GM12878 (cell line): ENCODE measurements around the gene AIFM3. TPM values are rescaled to one million over a fixed set of nuclear protein-coding genes. Genes with fewer than 3 reads are reported as not detected.

ENCODE experiments used
- ATAC-seq: fragments of 200-7000 bp; cut with Tn5 transposase; 3 replicates; pipeline ENCODE4 v1.9.1; 2020; ENCODE audit warnings: mild to moderate bottlenecking, moderate library complexity
- BruUV-seq: library from RNA; stranded (reverse); fragments of 400-500 nt; replicated peaks from 2 replicates; lab custom pipeline; 2021; lab: Mats Ljungman, UMichigan
- CTCF ChIA-PET: fragments of 300-600 bp; sonication (Branson Sonifier 250); formaldehyde crosslinking; extraction: SDS; loops from one replicate; lab custom pipeline; 2021; ENCODE audit warnings: inconsistent platforms; lab: Yijun Ruan, JAX
- POLR2A ChIA-PET: fragments of 350-600 bp; formaldehyde crosslinking; extraction: SDS; loops from one replicate; lab custom pipeline; 2021; ENCODE audit warnings: inconsistent platforms; lab: Charles Lee
- RAD21 ChIA-PET: fragments of 300-600 bp; sonication (Branson Sonifier 250); formaldehyde crosslinking; loops from one replicate; lab custom pipeline; 2023; ENCODE audit warnings: antibody characterized with exemption; ENCODE audit not compliant: unreplicated experiment; lab: Charles Lee
- SMC1A ChIA-PET: fragments of 300-600 bp; sonication (Branson Sonifier 250); formaldehyde crosslinking; loops from one replicate; lab custom pipeline; 2023; ENCODE audit not compliant: unreplicated experiment, uncharacterized antibody; lab: Charles Lee
- DNase-seq: peaks from one replicate; pipeline ENCODE4 v3.0.0-alpha.2; 2011; ENCODE audit warnings: low read depth, low spot score
- FAIRE-seq: peaks from 3 replicates; lab custom pipeline; 2011; peaks lifted over from hg19 to GRCh38; lab: Jason Lieb, UNC
- H2AFZ ChIP-seq: 2 replicates; pipeline ENCODE4 v1.6.0; 2011; ENCODE audit warnings: low read depth, low read length, control low read depth; ENCODE audit not compliant: control insufficient read depth
- H3K27ac ChIP-seq: 2 replicates; pipeline ENCODE4 v1.5.1; 2011; ENCODE audit warnings: control low read depth; ENCODE audit not compliant: control insufficient read depth, insufficient read depth
- H3K27me3 ChIP-seq, 2 experiments: replicated peaks in 1 of 2; 2 replicates each; pipeline versions ENCODE4 v1.6.0 to v1.6.1; 2011; ENCODE audit warnings: low read length in 1 of 2; ENCODE audit not compliant: control insufficient read depth in 2 of 2, insufficient read depth in 2 of 2
- H3K36me3 ChIP-seq, 2 experiments: 2 replicates each; pipeline ENCODE4 v1.5.1; 2011; ENCODE audit warnings: low read length in 1 of 2; ENCODE audit not compliant: control insufficient read depth in 2 of 2, insufficient read depth in 2 of 2
- H3K4me1 ChIP-seq: 2 replicates; pipeline ENCODE4 v1.6.1; 2011; ENCODE audit warnings: mild to moderate bottlenecking, low read length, moderate library complexity, mixed read lengths; ENCODE audit not compliant: control insufficient read depth, insufficient read depth
- H3K4me2 ChIP-seq: 2 replicates; pipeline ENCODE4 v1.6.0; 2011; ENCODE audit warnings: control low read depth; ENCODE audit not compliant: control insufficient read depth, insufficient read depth
- H3K4me3 ChIP-seq: fragments of 200-600 bp; sonication (generic); 2 replicates; pipeline ENCODE4 v1.5.1; 2016
- H3K79me2 ChIP-seq: 2 replicates; pipeline ENCODE4 v1.6.0; 2011; ENCODE audit warnings: low read length; ENCODE audit not compliant: control insufficient read depth, insufficient read depth
- H3K9ac ChIP-seq: 2 replicates; pipeline ENCODE4 v1.8.0; 2011; ENCODE audit warnings: low read length, control low read depth, mixed read lengths; ENCODE audit not compliant: control insufficient read depth, insufficient read depth
- H3K9me3 ChIP-seq: replicated peaks from 3 replicates; pipeline ENCODE4 v1.5.1; 2011; ENCODE audit warnings: mild to moderate bottlenecking, low read length; ENCODE audit not compliant: control insufficient read depth, insufficient read depth
- H4K20me1 ChIP-seq: 2 replicates; pipeline ENCODE4 v1.6.0; 2011; ENCODE audit not compliant: control insufficient read depth, insufficient read depth
- BCL11A ChIP-seq: IDR thresholded peaks from 2 replicates; pipeline ENCODE4 v1.6.1; 2011; ENCODE audit warnings: low read depth, low read length
- CREM ChIP-seq: IDR thresholded peaks from 2 replicates; pipeline ENCODE4 v1.6.1; 2014; ENCODE audit warnings: antibody characterized with exemption, low read depth
- EGR1 ChIP-seq, 2 experiments: IDR thresholded peaks; 1 replicate in 1 of 2; 2 replicates in 1 of 2; pipeline ENCODE4 v1.6.1; 2011 to 2012; ENCODE audit warnings: low read depth in 2 of 2, low read length in 2 of 2, borderline replicate concordance in 1 of 2, mild to moderate bottlenecking in 1 of 2, moderate library complexity in 1 of 2
- IKZF2 ChIP-seq, 2 experiments: fragments of 450-650 bp; IDR thresholded peaks; 2 replicates each; pipeline ENCODE4 v1.6.1; 2017; ENCODE audit warnings: mild to moderate bottlenecking in 2 of 2, moderate library complexity in 2 of 2
- RFX5 ChIP-seq: IDR thresholded peaks from 2 replicates; pipeline ENCODE4 v1.6.1; 2011; ENCODE audit warnings: low read depth, low read length, improper control_type of control experiment
- SREBF2 ChIP-seq: IDR thresholded peaks from 2 replicates; pipeline ENCODE4 v1.6.1; 2012; ENCODE audit warnings: mild to moderate bottlenecking, low read length
- ZNF207 ChIP-seq: fragments of 450-650 bp; IDR thresholded peaks from 2 replicates; pipeline ENCODE4 v1.6.1; 2014; ENCODE audit warnings: antibody characterized with exemption, mild to moderate bottlenecking, borderline replicate concordance
- WGBS: methylation state at CpG from one replicate; pipeline ENCODE4 v1.1.6; 2016; ENCODE audit warnings: low lambda C conversion rate; ENCODE audit not compliant: insufficient replicate concordance, insufficient coverage; ENCODE audit errors: missing lambda C conversion rate; 5-methylcytosine and 5-hydroxymethylcytosine counted together
- in situ Hi-C: fragments of 300-500 bp; cut with MboI; formaldehyde crosslinking; loops from 9 replicates; pipeline ENCODE4 v1.14.3; 2018; ENCODE audit warnings: mixed read lengths
- intact Hi-C: fragments of 100-400 bp; cut with micrococcal nuclease; formaldehyde crosslinking; loops from one replicate; pipeline ENCODE4 v1.14.2; 2022; ENCODE audit not compliant: unreplicated experiment
- polyA plus RNA-seq, 11 experiments: library from polyadenylated mRNA; depleted of rRNA in 4 of 11; unstranded in 6 of 11; stranded (reverse) in 5 of 11; fragments of >200 nt; fragmentation: Nextera tagmentation in 4 of 11; fragmentation: Illumina TruSeq in 1 of 11; extraction: Ambion mirVana in 4 of 11; extraction: Trizol in 1 of 11; gene quantifications; 1 replicate in 1 of 11; 2 replicates in 10 of 11; pipeline versions ENCODE4 v1.2.1 to v1.2.3, GENCODE V29; 2011 to 2016; ENCODE audit warnings: inconsistent platforms in 2 of 11, missing spikeins in 2 of 11, low read depth in 1 of 11
- total RNA-seq, 4 experiments: library from RNA; depleted of rRNA in 3 of 4; stranded (reverse); fragments of >200 nt in 3 of 4; fragmentation: Illumina TruSeq in 1 of 4; extraction: Trizol in 1 of 4; gene quantifications; 2 replicates each; pipeline versions ENCODE4 v1.2.1 to v1.2.3, GENCODE V29; 2013 to 2021
- TF ChIP-seq, protein P1 (sequence below): fragments of 450-650 bp; IDR thresholded peaks from 2 replicates; pipeline ENCODE4 v1.6.1; 2017; ENCODE audit warnings: mild to moderate bottlenecking, moderate library complexity
- TF ChIP-seq, protein P2 (sequence below): IDR thresholded peaks from 2 replicates; pipeline ENCODE4 v1.6.1; 2012; ENCODE audit warnings: low read depth, low read length, improper control_type of control experiment
- TF ChIP-seq, protein P3 (sequence below): fragments of 450-650 bp; formaldehyde crosslinking; IDR thresholded peaks from 2 replicates; pipeline ENCODE4 v1.4.0; 2022; ENCODE audit warnings: mild to moderate bottlenecking, moderate library complexity
- TF ChIP-seq, protein P4 (sequence below): fragments of 450-650 bp; IDR thresholded peaks from 2 replicates; pipeline ENCODE4 v1.6.1; 2016; ENCODE audit warnings: mild to moderate bottlenecking
- TF ChIP-seq, protein P5 (sequence below): IDR thresholded peaks from 2 replicates; pipeline ENCODE4 v1.6.1; 2011; ENCODE audit warnings: low read depth, low read length, improper control_type of control experiment, borderline replicate concordance

The AIFM3 gene
- total and polyA plus RNA-seq, 10 of the 15 experiments (the other 5 are each of a cell fraction or from before 2014, with no cell fraction given): 0.06 to 0.34 (median 0.21) TPM; not detected in 6

DNA sequence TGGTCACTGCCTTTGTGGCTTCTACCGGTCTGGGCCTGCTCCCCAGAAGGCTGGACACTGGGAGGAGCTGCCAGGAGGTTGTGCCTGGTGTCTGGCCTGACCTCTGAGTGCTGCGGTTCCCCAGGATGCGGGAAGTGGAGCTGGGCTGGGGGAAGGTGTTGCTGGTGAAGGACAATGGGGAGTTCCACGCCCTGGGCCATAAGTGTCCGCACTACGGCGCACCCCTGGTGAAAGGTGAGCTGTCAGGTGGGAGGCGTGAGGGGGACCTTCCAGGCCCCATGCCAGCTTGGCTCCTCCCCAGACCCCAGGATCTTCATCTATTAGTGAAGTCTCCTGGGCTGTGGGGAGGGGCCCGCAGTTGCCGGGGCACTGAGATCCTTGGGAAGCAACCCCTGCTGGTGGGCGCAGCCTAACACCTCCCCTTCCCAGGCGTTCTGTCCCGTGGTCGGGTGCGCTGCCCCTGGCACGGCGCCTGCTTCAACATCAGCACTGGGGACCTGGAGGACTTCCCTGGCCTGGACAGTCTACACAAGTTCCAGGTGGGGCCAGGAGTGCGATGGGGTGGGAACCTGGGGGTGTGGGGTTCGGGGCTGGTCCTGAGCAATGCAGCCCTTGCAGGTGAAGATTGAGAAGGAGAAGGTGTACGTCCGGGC is 6.7 kb downstream of the AIFM3 start:
- FAIRE-seq: no peak
- TF ChIP-seq, protein P1, sequence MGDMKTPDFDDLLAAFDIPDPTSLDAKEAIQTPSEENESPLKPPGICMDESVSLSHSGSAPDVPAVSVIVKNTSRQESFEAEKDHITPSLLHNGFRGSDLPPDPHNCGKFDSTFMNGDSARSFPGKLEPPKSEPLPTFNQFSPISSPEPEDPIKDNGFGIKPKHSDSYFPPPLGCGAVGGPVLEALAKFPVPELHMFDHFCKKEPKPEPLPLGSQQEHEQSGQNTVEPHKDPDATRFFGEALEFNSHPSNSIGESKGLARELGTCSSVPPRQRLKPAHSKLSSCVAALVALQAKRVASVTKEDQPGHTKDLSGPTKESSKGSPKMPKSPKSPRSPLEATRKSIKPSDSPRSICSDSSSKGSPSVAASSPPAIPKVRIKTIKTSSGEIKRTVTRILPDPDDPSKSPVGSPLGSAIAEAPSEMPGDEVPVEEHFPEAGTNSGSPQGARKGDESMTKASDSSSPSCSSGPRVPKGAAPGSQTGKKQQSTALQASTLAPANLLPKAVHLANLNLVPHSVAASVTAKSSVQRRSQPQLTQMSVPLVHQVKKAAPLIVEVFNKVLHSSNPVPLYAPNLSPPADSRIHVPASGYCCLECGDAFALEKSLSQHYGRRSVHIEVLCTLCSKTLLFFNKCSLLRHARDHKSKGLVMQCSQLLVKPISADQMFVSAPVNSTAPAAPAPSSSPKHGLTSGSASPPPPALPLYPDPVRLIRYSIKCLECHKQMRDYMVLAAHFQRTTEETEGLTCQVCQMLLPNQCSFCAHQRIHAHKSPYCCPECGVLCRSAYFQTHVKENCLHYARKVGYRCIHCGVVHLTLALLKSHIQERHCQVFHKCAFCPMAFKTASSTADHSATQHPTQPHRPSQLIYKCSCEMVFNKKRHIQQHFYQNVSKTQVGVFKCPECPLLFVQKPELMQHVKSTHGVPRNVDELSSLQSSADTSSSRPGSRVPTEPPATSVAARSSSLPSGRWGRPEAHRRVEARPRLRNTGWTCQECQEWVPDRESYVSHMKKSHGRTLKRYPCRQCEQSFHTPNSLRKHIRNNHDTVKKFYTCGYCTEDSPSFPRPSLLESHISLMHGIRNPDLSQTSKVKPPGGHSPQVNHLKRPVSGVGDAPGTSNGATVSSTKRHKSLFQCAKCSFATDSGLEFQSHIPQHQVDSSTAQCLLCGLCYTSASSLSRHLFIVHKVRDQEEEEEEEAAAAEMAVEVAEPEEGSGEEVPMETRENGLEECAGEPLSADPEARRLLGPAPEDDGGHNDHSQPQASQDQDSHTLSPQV: no peak
- TF ChIP-seq ZNF207 (no peak), BCL11A (no peak), RFX5 (no peak), CREM (no peak), EGR1 (IDR thresholded peaks at IDR 0.05; ENCODE audit: borderline replicate concordance in 1 of 2, low read depth in 2 of 2, low read length in 2 of 2) (no peak), IKZF2 (IDR thresholded peaks at IDR 0.05) (no peak), SREBF2 (no peak)
- TF ChIP-seq, protein P2, sequence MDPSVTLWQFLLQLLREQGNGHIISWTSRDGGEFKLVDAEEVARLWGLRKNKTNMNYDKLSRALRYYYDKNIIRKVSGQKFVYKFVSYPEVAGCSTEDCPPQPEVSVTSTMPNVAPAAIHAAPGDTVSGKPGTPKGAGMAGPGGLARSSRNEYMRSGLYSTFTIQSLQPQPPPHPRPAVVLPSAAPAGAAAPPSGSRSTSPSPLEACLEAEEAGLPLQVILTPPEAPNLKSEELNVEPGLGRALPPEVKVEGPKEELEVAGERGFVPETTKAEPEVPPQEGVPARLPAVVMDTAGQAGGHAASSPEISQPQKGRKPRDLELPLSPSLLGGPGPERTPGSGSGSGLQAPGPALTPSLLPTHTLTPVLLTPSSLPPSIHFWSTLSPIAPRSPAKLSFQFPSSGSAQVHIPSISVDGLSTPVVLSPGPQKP: no peak
- TF ChIP-seq, protein P3, sequence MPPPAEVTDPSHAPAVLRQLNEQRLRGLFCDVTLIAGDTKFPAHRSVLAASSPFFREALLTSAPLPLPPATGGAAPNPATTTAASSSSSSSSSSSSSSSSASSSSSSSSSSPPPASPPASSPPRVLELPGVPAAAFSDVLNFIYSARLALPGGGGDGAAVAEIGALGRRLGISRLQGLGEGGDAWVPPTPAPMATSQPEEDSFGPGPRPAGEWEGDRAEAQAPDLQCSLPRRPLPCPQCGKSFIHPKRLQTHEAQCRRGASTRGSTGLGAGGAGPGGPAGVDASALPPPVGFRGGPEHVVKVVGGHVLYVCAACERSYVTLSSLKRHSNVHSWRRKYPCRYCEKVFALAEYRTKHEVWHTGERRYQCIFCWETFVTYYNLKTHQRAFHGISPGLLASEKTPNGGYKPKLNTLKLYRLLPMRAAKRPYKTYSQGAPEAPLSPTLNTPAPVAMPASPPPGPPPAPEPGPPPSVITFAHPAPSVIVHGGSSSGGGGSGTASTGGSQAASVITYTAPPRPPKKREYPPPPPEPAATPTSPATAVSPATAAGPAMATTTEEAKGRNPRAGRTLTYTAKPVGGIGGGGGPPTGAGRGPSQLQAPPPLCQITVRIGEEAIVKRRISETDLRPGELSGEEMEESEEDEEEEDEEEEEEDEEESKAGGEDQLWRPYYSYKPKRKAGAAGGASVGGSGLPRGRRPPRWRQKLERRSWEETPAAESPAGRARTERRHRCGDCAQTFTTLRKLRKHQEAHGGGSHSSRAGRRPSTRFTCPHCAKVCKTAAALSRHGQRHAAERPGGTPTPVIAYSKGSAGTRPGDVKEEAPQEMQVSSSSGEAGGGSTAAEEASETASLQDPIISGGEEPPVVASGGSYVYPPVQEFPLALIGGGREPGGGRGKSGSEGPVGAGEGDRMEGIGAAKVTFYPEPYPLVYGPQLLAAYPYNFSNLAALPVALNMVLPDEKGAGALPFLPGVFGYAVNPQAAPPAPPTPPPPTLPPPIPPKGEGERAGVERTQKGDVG (CRISPR knock-in tag): no peak
- TF ChIP-seq, protein P4, sequence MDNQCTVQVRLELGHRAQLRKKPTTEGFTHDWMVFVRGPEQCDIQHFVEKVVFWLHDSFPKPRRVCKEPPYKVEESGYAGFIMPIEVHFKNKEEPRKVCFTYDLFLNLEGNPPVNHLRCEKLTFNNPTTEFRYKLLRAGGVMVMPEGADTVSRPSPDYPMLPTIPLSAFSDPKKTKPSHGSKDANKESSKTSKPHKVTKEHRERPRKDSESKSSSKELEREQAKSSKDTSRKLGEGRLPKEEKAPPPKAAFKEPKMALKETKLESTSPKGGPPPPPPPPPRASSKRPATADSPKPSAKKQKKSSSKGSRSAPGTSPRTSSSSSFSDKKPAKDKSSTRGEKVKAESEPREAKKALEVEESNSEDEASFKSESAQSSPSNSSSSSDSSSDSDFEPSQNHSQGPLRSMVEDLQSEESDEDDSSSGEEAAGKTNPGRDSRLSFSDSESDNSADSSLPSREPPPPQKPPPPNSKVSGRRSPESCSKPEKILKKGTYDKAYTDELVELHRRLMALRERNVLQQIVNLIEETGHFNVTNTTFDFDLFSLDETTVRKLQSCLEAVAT: no peak
- TF ChIP-seq, protein P5, sequence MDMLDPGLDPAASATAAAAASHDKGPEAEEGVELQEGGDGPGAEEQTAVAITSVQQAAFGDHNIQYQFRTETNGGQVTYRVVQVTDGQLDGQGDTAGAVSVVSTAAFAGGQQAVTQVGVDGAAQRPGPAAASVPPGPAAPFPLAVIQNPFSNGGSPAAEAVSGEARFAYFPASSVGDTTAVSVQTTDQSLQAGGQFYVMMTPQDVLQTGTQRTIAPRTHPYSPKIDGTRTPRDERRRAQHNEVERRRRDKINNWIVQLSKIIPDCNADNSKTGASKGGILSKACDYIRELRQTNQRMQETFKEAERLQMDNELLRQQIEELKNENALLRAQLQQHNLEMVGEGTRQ: no peak

More for the DNA sequence above, 6.7 kb downstream of the AIFM3 start:
- no TSS peak for BruUV-seq
- Histone ChIP-seq H3K4me1 (no peaks in the 10 kb centered on the region), H3K36me3 (no peaks in the 10 kb centered on the region), H3K4me2 (no peak overlapping the region), H3K4me3 (no peak overlapping the region), H3K9me3 (peaks cover 6% of the 10 kb centered on the region; the same call in 2 of the 3 replicates), H3K27me3 (no peaks in the 10 kb centered on the region), H4K20me1 (no peaks in the 10 kb centered on the region), H3K79me2 (no peaks in the 10 kb centered on the region), H2AFZ (no peak overlapping the region), H3K27ac (no peak overlapping the region), H3K9ac (no peak overlapping the region)
- ChIA-PET CTCF (no interaction called here), SMC1A (no interaction called here), POLR2A (interaction anchor here (0.5 kb wide), 1 partner anchor 15 kb away, joined by 3 read pairs; no protein-coding TSS in a partner anchor), RAD21 (no interaction called here)
- intact Hi-C loops (no loop called here), in situ Hi-C loops (no loop called here)
- DNase-seq (no peak), ATAC-seq (no peak)
- 54% methylated on average over 20 of the region's 21 CpGs for WGBS
